ENCODE data around the gene ALLC. TPM values are rescaled to one million over a fixed set of nuclear protein-coding genes. Genes with fewer than 3 reads are reported as not detected.
A peak's percentile ranks its signal among the peaks of the same experiment; 100 is the strongest.

ALLC gene
- total RNA-seq, 1 experiment from 2014 or later: not detected

GRCh38 chr2:3728104-3729054 lies 70.4 kb downstream of the ALLC start:
- intact Hi-C loops (cut with micrococcal nuclease; ENCODE audit: unreplicated experiment): loop anchor here (1.0 to 10.0 kb wide), 5 partner anchors 53 to 324 kb away; no protein-coding TSS in a partner anchor
- POLR2A ChIA-PET: no interaction called here
- H3K9me3 ChIP-seq: no peaks in the 10 kb centered on the region
- no peaks in the 10 kb centered on the region for H3K36me3 ChIP-seq (ENCODE audit: control insufficient read depth, insufficient read depth, low read length)
- Mint-ChIP-seq H3K27ac (ENCODE audit: unreplicated experiment) (no peak overlapping the region), H3K4me3 (ENCODE audit: unreplicated experiment) (no peak overlapping the region), H3K4me1 (ENCODE audit: low read depth, unreplicated experiment) (no peaks in the 10 kb centered on the region), H3K36me3 (ENCODE audit: insufficient read depth, unreplicated experiment) (no peaks in the 10 kb centered on the region), H3K27me3 (ENCODE audit: insufficient read depth, unreplicated experiment) (peaks cover 38% of the 10 kb centered on the region), H3K9me3 (ENCODE audit: unreplicated experiment) (no peaks in the 10 kb centered on the region)
- no TSS peak for BruUV-seq (replicated peaks)
- H3K4me1 ChIP-seq: no peaks in the 10 kb centered on the region
- H3K4me3 ChIP-seq (ENCODE audit: low read depth, low read length): no peak overlapping the region
- TF ChIP-seq CTCF (IDR thresholded peaks at IDR 0.05; ENCODE audit: insufficient read depth in 1 of 2, low read depth in 1 of 2, low read length in 1 of 2, severe bottlenecking in 1 of 2, unreplicated experiment in 1 of 2): peak; percentile 56 to 66
- 0 out of 2 replicates have a peak, but pooled peaks cover 2% of the 10 kb centered on the region for H3K27me3 ChIP-seq (replicated peaks; ENCODE audit: control insufficient read depth, insufficient read depth, low read length)
- peak in 1 of 2 experiments; percentile 46 for DNase-seq
- CTCF ChIA-PET: interaction anchor here (0.6 to 3.3 kb wide), 13 partner anchors 10 to 99 kb away, joined by 3 to 27 read pairs (median 4); no protein-coding TSS in a partner anchor

GRCh38 chr2:3729055-3729448 lies 71.1 kb downstream of the ALLC start:
- BruUV-seq (replicated peaks): no TSS peak
- intact Hi-C loops (cut with micrococcal nuclease; ENCODE audit: unreplicated experiment): loop anchor here (5.0 to 10.0 kb wide), 2 partner anchors 226 to 323 kb away; no protein-coding TSS in a partner anchor
- no peak for DNase-seq
- Histone ChIP-seq H3K9me3 (no peaks in the 10 kb centered on the region), H3K27me3 (replicated peaks; ENCODE audit: control insufficient read depth, insufficient read depth, low read length) (0 out of 2 replicates have a peak, but pooled peaks cover 2% of the 10 kb centered on the region), H3K36me3 (ENCODE audit: control insufficient read depth, insufficient read depth, low read length) (no peaks in the 10 kb centered on the region), H3K4me1 (no peaks in the 10 kb centered on the region), H3K4me3 (ENCODE audit: low read depth, low read length) (no peak overlapping the region)
- H3K9me3 Mint-ChIP-seq (ENCODE audit: unreplicated experiment): no peaks in the 10 kb centered on the region
- no peak overlapping the region for H3K4me3 Mint-ChIP-seq (ENCODE audit: unreplicated experiment)
- H3K4me1 Mint-ChIP-seq (ENCODE audit: low read depth, unreplicated experiment): no peaks in the 10 kb centered on the region
- POLR2A ChIA-PET: no interaction called here
- peaks cover 37% of the 10 kb centered on the region for H3K27me3 Mint-ChIP-seq (ENCODE audit: insufficient read depth, unreplicated experiment)
- no peaks in the 10 kb centered on the region for H3K36me3 Mint-ChIP-seq (ENCODE audit: insufficient read depth, unreplicated experiment)
- CTCF ChIA-PET: interaction anchor here (0.6 to 3.3 kb wide), 4 partner anchors 16 to 76 kb away, joined by 3 to 27 read pairs (median 4); no protein-coding TSS in a partner anchor
- no peak for TF ChIP-seq CTCF (IDR thresholded peaks at IDR 0.05; ENCODE audit: insufficient read depth in 1 of 2, low read depth in 1 of 2, low read length in 1 of 2, severe bottlenecking in 1 of 2, unreplicated experiment in 1 of 2)
- H3K27ac Mint-ChIP-seq (ENCODE audit: unreplicated experiment): no peak overlapping the region

- H3K9me3 Mint-ChIP-seq (ENCODE audit: unreplicated experiment): no peaks in the 10 kb centered on the region
- BruUV-seq (replicated peaks): no TSS peak
- no peak overlapping the region for H3K4me3 ChIP-seq (ENCODE audit: low read depth, low read length)
- peaks cover 2% of the 10 kb centered on the region; the same call in 1 of the 2 replicates for H3K27me3 ChIP-seq (replicated peaks; ENCODE audit: control insufficient read depth, insufficient read depth, low read length)
- ChIA-PET POLR2A (no interaction called here), CTCF (interaction anchor here (3.3 kb wide), 1 partner anchor 51 kb away, joined by 27 read pairs; no protein-coding TSS in a partner anchor)
- peaks cover 39% of the 10 kb centered on the region for H3K27me3 Mint-ChIP-seq (ENCODE audit: insufficient read depth, unreplicated experiment)
- no peaks in the 10 kb centered on the region for H3K4me1 Mint-ChIP-seq (ENCODE audit: low read depth, unreplicated experiment)
- H3K36me3 ChIP-seq (ENCODE audit: control insufficient read depth, insufficient read depth, low read length): no peaks in the 10 kb centered on the region
- no peaks in the 10 kb centered on the region for H3K4me1 ChIP-seq
- TF ChIP-seq CTCF (IDR thresholded peaks at IDR 0.05; ENCODE audit: insufficient read depth in 1 of 2, low read depth in 1 of 2, low read length in 1 of 2, severe bottlenecking in 1 of 2, unreplicated experiment in 1 of 2): no peak
- H3K4me3 Mint-ChIP-seq (ENCODE audit: unreplicated experiment): no peak overlapping the region
- DNase-seq: no peak
- intact Hi-C loops (cut with micrococcal nuclease; ENCODE audit: unreplicated experiment): loop anchor here (5.0 to 10.0 kb wide), 2 partner anchors 225 to 323 kb away; no protein-coding TSS in a partner anchor
- no peaks in the 10 kb centered on the region for H3K9me3 ChIP-seq
- no peaks in the 10 kb centered on the region for H3K36me3 Mint-ChIP-seq (ENCODE audit: insufficient read depth, unreplicated experiment)
- H3K27ac Mint-ChIP-seq (ENCODE audit: unreplicated experiment): no peak overlapping the region
Observed at GRCh38 chr2:3729786-3730185, 71.8 kb downstream of the ALLC start.

Measured in Caco-2 (cell line).